Sigmoid colon (tissue), 7 donors: ENCODE results near the gene GABRD. TPM values are rescaled to one million over a fixed set of nuclear protein-coding genes. Genes with fewer than 3 reads are reported as not detected.

Experiments
- DNase-seq: peaks from one replicate; pipeline ENCODE4 v3.0.0-alpha.2; 2019
- H3K27ac ChIP-seq, 4 donors: fragments of 200-600 bp; sonication (generic); one replicate each; pipeline ENCODE4 v1.5.1; 2016 to 2019; ENCODE audit warnings: mild to moderate bottlenecking in 1 of 4
- H3K27me3 ChIP-seq, 3 donors: fragments of 200-600 bp; sonication (generic); one replicate each; pipeline ENCODE4 v1.5.1; 2019; ENCODE audit warnings: mild to moderate bottlenecking in 1 of 3
- H3K36me3 ChIP-seq, 4 donors: fragments of 200-600 bp; sonication (generic); one replicate each; pipeline ENCODE4 v1.5.1; 2016 to 2019
- H3K4me1 ChIP-seq, 4 donors: fragments of 200-600 bp; sonication (generic); one replicate each; pipeline ENCODE4 v1.5.1; 2017 to 2019
- H3K4me3 ChIP-seq, 4 donors: fragments of 200-600 bp; sonication (generic); one replicate each; pipeline ENCODE4 v1.5.1; 2017 to 2019; ENCODE audit warnings: mild to moderate bottlenecking in 2 of 4, moderate library complexity in 1 of 4
- H3K9me3 ChIP-seq, 4 donors: fragments of 200-600 bp in 3 of 4; sonication (generic) in 3 of 4; one replicate each; pipeline versions ENCODE4 v1.5.1 to v1.6.1; 2013 to 2019
- CTCF ChIP-seq, 4 experiments: fragments of 450-650 bp in 3 of 4; fragments of 200-600 bp in 1 of 4; IDR thresholded peaks; one replicate each; pipeline ENCODE4 v1.5.1; 2016 to 2019; ENCODE audit warnings: antibody characterized with exemption in 4 of 4, mild to moderate bottlenecking in 3 of 4, moderate library complexity in 2 of 4
- EP300 ChIP-seq, 4 donors: sonication (generic); formaldehyde crosslinking; IDR thresholded peaks; one replicate each; pipeline ENCODE4 v1.6.1; 2017; ENCODE audit warnings: antibody characterized with exemption in 4 of 4
- POLR2A ChIP-seq, 2 donors: fragments of 450-650 bp; IDR thresholded peaks; one replicate each; pipeline ENCODE4 v1.6.1; 2016; ENCODE audit warnings: antibody characterized with exemption in 2 of 2, mild to moderate bottlenecking in 2 of 2, moderate library complexity in 2 of 2
- POLR2AphosphoS5 ChIP-seq, 4 donors: sonication (generic); formaldehyde crosslinking; IDR thresholded peaks; one replicate each; pipeline ENCODE4 v1.6.1; 2017; ENCODE audit warnings: antibody characterized with exemption in 4 of 4
- WGBS, 2 donors: extraction: QIAGEN DNeasy Blood & Tissue Kit; methylation state at CpG; one replicate each; pipeline ENCODE4 v1.1.7; 2013; 5-methylcytosine and 5-hydroxymethylcytosine counted together
- intact Hi-C: fragments of 100-400 bp; cut with DNase I; formaldehyde crosslinking; loops from one replicate; pipeline ENCODE4 v1.15.1; 2023
- polyA plus RNA-seq, 3 donors: library from polyadenylated mRNA; stranded (reverse); fragments of 200-250 nt; gene quantifications; one replicate each; pipeline ENCODE4 v1.2.3, GENCODE V29; 2013
- total RNA-seq, 4 donors: library from RNA; depleted of rRNA; stranded (reverse); fragments of >200 nt; gene quantifications; one replicate each; pipeline ENCODE4 v1.1.0, GENCODE V29; 2016
- donor health status: healthy with polysubstance abuse.
- donor health status: Bipolar disorder and iron deficiency.
- donor health status: healthy.

Gene GABRD
- total and polyA plus RNA-seq, 7 donors: 0.51 TPM; not detected in 6

GRCh38 chr1:2060072-2060471 is 40.9 kb downstream of the GABRD start:
- Histone ChIP-seq H3K36me3 (no peaks in the 10 kb centered on the region), H3K27ac (no peak overlapping the region), H3K27me3 (peaks cover 0 to 18% (median 11%) of the 10 kb centered on the region in 3 donors), H3K9me3 (peaks cover 3 to 7% (median 4%) of the 10 kb centered on the region in 4 donors), H3K4me3 (no peak overlapping the region), H3K4me1 (no peaks in the 10 kb centered on the region)
- intact Hi-C loops: no loop called here
- no peak for TF ChIP-seq POLR2A (IDR thresholded peaks at IDR 0.05)
- TF ChIP-seq CTCF (IDR thresholded peaks at IDR 0.05): no peak
- no peak for TF ChIP-seq POLR2AphosphoS5 (IDR thresholded peaks at IDR 0.05)
- TF ChIP-seq EP300 (IDR thresholded peaks at IDR 0.05): no peak
- WGBS, 2 donors: 92 to 94% methylated on average over 15 of the region's 15 CpGs
- no peak for DNase-seq

- Histone ChIP-seq H3K27ac (no peak overlapping the region), H3K36me3 (no peaks in the 10 kb centered on the region), H3K27me3 (peaks cover 0 to 18% (median 11%) of the 10 kb centered on the region in 3 donors), H3K9me3 (peaks cover 3 to 7% (median 4%) of the 10 kb centered on the region in 4 donors), H3K4me3 (no peak overlapping the region), H3K4me1 (no peaks in the 10 kb centered on the region)
- intact Hi-C loops: no loop called here
- WGBS, 2 donors: 94 to 95% methylated on average over 23 of the region's 23 CpGs
- DNase-seq: no peak
- no peak for TF ChIP-seq EP300 (IDR thresholded peaks at IDR 0.05)
- no peak for TF ChIP-seq POLR2A (IDR thresholded peaks at IDR 0.05)
- no peak for TF ChIP-seq CTCF (IDR thresholded peaks at IDR 0.05)
- TF ChIP-seq POLR2AphosphoS5 (IDR thresholded peaks at IDR 0.05): no peak
Measured at GRCh38 chr1:2060535-2060934, 41.4 kb downstream of the GABRD start.

- no peaks in the 10 kb centered on the region for H3K36me3 ChIP-seq
Measured at GRCh38 chr1:2061065-2061778, 42.1 kb downstream of the GABRD start.

GRCh38 chr1:2065699-2066098 is 46.6 kb downstream of the GABRD start:
- Histone ChIP-seq H3K9me3 (peaks cover 3 to 7% (median 4%) of the 10 kb centered on the region in 4 donors), H3K27ac (no peak overlapping the region), H3K4me1 (no peaks in the 10 kb centered on the region), H3K36me3 (no peaks in the 10 kb centered on the region), H3K27me3 (peaks cover 0 to 44% (median 31%) of the 10 kb centered on the region in 3 donors), H3K4me3 (no peak overlapping the region)
- no peak for DNase-seq
- WGBS, 2 donors: 94 to 97% methylated on average over 4 of the region's 4 CpGs
- TF ChIP-seq POLR2AphosphoS5 (IDR thresholded peaks at IDR 0.05) (no peak), EP300 (IDR thresholded peaks at IDR 0.05) (no peak)
- intact Hi-C loops: no loop called here

More at GRCh38 chr1:2061065-2061778, 42.1 kb downstream of the GABRD start:
- intact Hi-C loops: no loop called here
- H3K27ac ChIP-seq: no peak overlapping the region
- no peak for DNase-seq
- no peaks in the 10 kb centered on the region for H3K4me1 ChIP-seq
- H3K27me3 ChIP-seq: peaks cover 0 to 18% (median 11%) of the 10 kb centered on the region in 3 donors
- H3K4me3 ChIP-seq: no peak overlapping the region
- no peak for TF ChIP-seq POLR2AphosphoS5 (IDR thresholded peaks at IDR 0.05)
- no peak for TF ChIP-seq POLR2A (IDR thresholded peaks at IDR 0.05)
- TF ChIP-seq CTCF (IDR thresholded peaks at IDR 0.05): no peak
- no peak for TF ChIP-seq EP300 (IDR thresholded peaks at IDR 0.05)
- 87 to 90% methylated on average over 28 of the region's 28 CpGs for WGBS, 2 donors
- H3K9me3 ChIP-seq: peaks cover 3 to 7% (median 4%) of the 10 kb centered on the region in 4 donors

- H3K4me3 ChIP-seq: no peak overlapping the region
- no peaks in the 10 kb centered on the region for H3K4me1 ChIP-seq
- peaks cover 3 to 7% (median 4%) of the 10 kb centered on the region in 4 donors for H3K9me3 ChIP-seq
- no peak for DNase-seq
- no peak for TF ChIP-seq POLR2A (IDR thresholded peaks at IDR 0.05)
- no peak for TF ChIP-seq CTCF (IDR thresholded peaks at IDR 0.05)
- TF ChIP-seq EP300 (IDR thresholded peaks at IDR 0.05): no peak
- no peak for TF ChIP-seq POLR2AphosphoS5 (IDR thresholded peaks at IDR 0.05)
- intact Hi-C loops: no loop called here
- 95 to 96% methylated on average over 21 of the region's 21 CpGs for WGBS, 2 donors
- no peak overlapping the region for H3K27ac ChIP-seq
- peaks cover 0 to 49% (median 25%) of the 10 kb centered on the region in 3 donors for H3K27me3 ChIP-seq
- H3K36me3 ChIP-seq: no peaks in the 10 kb centered on the region
Measured at GRCh38 chr1:2067393-2067792, 48.2 kb downstream of the GABRD start.
